ENCODE data around the gene MGAT4B. TPM values are rescaled to one million over a fixed set of nuclear protein-coding genes. Genes with fewer than 3 reads are reported as not detected.
"Not testable (repeated sequence)": the region's sequence is repeated elsewhere in the genome, so short reads cannot be mapped to it uniquely, and the experiment has no call there.

Gene MGAT4B
- polyA plus RNA-seq (2013, experiment 1 of 2; ENCODE audit: insufficient read length): 168 TPM
- 158 TPM for polyA plus RNA-seq (2013, experiment 2 of 2; ENCODE audit: insufficient read length)

DNA sequence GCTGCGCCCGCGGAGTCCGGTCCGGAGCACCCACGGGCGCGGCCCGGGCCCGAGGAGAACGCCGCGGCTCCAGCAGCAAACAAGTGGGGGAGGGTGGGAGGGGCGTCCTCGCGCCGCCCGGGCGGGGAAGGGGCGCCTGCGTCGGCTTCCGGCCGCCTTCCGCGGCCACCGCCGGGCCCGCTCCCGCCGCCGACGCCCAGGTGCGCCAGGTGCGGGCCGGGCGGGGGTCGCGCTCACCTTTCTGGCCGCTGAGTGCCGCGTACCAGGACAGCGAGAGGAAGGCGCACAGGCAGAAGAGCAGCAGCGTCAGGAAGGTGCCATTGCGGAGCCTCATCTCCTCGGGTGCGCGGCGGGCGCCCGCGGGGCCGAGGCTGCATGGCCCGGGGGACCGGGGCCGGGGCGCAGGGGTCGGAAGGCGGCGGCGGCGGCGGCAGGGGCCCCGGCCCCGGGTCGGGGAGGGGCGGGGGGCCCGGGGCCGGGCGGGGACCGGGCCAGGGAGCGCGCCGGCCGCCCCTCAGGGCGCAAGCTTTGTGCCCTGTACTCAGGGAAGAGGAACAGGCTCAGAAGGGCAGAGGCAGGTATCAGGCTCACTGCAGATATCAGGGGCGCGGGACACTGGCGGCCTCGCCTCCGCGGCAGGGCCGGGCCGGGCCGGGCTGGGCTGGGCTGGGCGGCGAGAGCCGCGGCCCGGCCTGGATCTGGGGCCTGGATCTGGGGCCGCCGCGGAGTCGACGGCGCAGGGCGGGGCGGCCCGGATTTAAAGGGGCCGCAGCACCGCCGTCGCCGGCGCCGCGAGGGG is at the start of gene MGAT4B:
Gene MGAT4B (minus strand): TSS at position 617 of the 799 bp plus-strand sequence. CDS start 283 bp downstream, at position 334.
- DNase-seq: peak; percentile 73

DNA sequence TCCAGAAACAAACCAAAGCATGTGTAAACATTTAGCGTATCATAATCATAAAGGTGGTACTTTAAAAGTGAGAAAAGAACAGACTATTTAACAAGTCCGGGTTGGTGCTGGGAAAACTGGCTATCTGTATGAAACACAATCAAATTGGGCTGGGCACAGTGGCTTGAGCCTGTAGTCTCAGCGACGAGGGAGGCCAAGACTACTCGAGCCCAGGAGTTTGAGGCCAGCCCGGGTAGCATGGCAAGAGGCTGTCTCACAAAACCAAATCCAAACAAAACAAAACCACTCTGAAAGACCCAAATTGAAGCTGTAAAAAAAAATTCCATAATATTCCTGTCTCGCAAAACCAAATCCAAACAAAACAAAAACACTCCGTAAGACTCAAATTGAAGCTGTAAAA is 47.7 kb upstream of the MGAT4B start:
- no peak for DNase-seq

DNA sequence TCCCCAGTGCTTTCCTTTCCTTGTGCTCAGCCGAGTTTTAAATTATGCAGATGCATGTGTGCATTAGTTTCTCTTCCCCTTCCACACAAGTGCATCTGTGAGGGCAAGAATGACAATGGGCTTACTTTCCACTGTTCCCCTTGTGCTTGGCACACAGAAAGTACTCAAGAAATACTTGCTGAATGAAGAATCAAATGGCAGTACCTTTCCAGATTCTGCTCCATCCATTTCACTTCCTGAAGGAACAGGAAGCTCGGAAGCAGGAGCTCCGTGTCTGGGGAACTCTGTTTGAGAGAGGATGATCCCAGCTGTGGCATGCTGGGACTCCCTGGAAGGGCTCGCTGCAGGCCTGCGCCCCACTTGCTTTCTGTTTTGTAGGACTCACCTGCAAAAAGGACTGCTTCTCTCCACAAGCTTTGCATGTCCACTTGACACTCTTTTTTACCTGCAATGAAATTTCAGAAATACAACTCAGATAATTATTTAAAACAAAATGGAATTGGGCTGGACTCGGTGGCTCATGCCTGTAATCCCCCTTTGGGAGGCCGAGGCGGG is 46.4 kb upstream of the MGAT4B start:
- no peak for DNase-seq

DNA sequence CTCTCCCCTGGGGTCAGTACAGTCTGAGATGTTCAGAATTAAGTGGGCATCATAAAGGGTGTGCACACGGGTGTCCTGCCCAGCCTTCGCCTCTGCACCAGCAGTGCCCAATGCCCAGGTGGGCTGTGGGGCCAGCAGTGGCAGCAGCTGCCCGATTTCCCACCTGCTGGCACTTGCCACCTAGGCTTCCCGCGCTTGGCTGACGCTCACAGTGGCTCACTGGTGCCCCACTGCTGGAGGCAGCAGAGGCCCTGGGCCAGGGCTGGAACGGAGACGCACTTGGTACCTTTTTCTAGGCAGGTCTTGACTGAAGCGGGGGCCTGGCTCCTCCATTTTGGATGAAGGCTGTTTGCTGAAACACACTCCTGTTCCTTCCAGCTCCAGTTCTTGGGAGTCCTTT is 35.0 kb upstream of the MGAT4B start:
- DNase-seq: no peak

DNA sequence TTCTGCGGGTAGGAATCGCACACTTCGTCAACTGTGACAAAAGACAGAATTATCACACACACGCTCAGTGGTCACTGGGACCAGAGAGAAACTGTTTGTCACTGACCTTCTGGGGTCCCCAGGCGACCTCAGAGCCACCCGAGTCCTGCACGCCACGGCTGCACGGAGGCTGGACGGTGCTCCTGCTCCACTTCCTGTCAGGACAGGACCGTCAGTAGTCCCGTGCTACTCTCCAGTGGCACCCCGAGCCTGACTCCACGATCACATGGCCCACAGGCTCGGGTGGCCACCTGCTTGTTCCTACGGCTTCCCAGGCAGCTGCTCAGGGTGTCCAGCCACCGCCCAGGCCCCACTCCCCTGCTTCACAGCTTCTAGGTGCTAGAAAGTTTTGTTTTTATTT is 34.1 kb upstream of the MGAT4B start:
- DNase-seq: no peak

DNA sequence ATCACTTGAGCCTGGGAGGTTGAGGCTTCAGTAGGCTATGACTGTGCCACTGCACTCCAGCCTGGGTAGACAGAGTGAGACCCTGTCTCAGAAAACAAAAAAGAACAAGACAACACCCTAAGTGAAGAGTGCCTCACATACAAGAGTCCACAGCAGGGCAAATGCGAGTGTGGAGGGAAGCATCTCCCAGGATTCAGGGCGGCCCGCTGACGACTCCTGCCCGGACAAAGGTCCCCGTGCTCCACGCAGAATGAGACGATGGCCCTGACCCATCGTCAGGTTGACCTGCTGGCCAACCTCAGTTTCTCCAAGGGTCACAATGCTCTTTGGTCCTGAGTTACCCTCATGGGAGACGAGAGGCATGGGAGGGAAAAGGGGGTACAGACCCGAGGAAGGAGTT is 33.7 kb upstream of the MGAT4B start:
- no peak for DNase-seq

DNA sequence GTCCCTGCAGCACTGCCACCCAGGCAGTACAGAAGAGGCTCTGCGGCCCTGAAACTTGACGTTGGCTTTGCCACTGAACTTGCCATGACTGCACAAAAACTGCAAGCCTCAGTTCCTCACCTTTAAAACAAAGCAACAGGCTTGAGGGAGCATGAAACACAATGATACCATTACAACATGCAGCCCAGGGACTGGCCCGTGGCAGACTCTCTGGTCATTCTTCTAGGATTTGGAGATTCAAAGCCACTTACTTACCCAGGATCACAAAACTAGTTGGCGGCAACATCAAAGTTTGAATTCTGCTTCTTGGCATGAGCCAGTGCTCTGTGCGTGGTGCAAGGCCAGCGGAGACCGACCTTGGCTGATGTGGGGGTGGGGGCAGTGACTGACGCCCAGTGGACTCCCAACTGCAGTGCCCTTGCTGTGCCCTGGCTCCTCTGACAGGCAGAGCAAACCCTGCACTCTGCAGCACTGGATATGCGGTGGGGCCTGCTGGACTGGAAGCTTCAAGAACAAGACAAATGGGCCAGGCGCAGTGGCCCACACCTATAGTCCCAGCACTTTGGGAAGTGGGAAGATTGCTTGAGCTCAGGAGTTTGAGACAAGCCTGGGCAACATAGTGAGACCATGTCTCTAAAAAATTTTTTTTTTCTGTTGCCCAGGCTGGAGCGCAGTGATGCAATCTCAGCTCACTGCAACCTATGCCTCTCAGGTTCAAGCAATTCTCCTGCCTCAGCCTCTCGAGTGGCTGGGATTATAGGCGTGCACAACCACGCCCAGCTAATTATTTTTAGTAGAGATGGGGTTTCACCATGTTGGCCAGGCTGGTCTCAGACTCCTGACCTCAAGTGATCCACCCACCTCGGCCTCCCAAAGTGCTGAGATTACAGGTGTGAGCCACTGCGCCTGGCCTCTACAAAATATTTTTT is 32.9 kb upstream of the MGAT4B start:
- no peak for DNase-seq

DNA sequence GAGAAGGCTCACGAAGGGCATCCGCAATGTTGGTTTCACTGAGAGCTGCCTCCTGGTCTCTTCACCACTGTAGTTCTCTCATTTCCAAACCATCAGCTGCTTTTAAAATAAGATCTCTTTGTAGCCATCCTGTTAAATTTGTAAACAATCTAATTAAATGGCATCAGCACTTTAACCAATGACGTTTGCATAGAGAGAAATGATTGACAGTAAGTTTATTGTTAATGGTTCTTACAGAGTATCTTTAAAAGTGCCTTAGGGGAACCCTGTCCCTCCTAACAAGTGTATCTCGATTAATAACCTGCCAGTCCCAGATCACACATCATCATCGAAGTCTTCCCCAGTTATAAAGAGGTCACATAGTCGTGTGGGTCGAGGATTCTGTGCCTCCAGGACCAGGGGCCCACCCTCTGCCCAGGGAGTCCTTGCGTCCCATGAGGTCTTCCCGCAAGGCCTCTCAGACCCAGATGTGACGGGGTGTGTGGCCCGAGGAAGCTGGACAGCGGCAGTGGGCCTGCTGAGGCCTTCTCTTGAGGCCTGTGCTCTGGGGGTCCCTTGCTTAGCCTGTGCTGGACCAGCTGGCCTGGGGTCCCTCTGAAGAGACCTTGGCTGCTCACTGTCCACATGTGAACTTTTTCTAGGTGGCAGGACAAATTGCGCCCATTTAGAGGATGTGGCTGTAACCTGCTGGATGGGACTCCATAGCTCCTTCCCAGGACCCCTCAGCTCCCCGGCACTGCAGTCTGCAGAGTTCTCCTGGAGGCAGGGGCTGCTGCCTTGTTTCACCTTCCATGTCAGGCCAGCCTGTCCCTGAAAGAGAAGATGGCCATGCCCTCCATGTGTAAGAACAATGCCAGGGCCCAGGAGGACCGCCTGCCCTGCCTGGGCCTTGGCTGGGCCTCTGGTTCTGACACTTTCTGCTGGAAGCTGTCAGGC is 30.7 kb upstream of the MGAT4B start:
- no peak for DNase-seq

DNA sequence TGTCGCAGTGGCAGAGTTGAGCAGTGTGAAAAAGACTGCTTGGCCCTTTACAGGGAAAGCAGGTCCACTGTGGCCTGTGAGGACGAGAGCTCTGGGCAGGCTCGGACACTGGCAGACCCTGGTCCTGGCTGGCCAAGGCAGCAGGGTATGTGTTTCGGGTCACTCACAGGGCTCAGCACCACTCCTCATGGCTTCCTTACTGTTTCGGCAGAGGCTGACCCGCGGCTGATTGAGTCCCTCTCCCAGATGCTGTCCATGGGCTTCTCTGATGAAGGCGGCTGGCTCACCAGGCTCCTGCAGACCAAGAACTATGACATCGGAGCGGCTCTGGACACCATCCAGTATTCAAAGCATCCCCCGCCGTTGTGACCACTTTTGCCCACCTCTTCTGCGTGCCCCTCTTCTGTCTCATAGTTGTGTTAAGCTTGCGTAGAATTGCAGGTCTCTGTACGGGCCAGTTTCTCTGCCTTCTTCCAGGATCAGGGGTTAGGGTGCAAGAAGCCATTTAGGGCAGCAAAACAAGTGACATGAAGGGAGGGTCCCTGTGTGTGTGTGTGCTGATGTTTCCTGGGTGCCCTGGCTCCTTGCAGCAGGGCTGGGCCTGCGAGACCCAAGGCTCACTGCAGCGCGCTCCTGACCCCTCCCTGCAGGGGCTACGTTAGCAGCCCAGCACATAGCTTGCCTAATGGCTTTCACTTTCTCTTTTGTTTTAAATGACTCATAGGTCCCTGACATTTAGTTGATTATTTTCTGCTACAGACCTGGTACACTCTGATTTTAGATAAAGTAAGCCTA is 29.8 kb upstream of the MGAT4B start:
- no peak for DNase-seq

DNA sequence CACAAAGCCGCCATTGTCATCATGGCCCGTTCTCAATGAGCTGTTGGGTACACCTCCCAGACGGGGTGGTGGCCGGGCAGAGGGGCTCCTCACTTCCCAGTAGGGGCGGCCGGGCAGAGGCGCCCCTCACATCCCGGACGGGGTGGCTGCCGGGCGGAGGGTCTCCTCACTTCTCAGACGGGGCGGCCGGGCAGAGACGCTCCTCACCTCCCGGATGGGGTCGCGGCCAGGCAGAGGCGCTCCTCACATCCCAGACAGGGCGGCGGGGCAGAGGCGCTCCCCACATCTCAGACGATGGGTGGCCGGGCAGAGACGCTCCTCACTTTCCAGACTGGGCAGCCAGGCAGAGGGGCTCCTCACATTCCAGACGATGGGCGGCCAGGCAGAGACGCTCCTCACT is 28.2 kb upstream of the MGAT4B start:
- DNase-seq: not testable (repeated sequence)

DNA sequence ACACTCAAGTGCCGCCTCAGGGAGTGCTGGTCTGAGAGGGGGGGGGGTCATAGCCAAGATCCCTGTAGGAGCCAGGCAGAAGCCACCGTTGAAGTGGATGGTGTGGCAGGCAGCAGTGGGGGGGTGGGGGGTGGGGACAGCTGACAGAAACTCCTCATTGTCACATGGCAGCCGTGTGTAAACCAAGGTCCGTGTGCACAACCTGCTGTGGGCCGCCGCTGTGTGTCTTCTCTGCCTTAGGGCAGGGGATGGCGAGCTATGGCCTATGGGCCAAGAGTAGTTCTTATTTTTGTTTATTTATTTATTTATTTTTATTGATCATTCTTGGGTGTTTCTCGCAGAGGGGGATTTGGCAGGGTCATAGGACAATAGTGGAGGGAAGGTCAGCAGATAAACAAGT is 27.5 kb upstream of the MGAT4B start:
- DNase-seq: no peak

DNA sequence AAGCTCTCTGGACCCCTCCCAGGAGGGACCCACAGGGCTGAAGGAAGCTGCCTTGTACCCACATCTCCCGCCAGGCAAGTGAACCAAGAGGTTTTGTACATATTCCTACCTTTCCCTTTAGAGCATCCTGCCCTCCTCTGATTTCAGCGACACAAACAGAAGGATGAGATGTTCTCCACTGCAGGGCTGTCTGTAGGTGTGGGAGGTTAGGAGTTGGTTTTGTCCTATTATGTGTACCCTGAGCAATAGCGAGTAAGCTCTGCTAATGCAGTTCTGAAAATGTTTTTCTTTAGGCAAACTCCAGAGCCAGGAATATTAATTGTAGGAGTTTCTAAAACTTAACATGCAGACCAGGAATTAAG is 27.0 kb upstream of the MGAT4B start:
- no peak for DNase-seq

DNA sequence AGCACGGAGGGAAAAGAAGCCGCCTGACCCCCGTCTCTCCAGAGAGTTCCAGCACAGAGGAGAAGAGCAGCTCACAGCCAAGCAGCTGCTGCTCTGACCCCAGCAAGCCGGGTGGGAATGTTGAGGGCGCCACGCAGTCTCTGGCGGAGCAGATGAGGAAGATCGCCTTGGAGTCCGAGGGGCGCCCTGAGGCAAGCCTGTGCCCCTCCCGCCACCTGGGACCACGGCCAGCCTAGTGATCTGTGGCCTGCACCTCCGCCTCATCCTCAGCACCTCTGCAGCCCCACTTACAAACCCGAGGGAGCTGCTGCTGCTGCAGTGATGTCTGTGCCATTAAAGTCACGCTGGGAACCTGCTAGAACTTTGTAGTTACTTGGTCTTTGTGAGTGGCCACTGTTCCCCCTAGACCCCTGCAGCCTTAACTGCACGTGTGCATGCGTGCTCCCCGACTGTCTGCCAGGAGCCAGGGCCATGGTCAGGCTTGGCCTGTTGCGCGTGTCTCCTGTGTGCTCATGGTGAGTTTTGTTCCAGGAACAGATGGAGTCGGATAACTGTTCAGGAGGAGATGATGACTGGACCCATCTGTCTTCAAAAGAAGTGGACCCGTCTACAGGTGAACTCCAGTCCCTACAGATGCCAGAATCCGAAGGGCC is 26.5 kb upstream of the MGAT4B start:
- no peak for DNase-seq

DNA sequence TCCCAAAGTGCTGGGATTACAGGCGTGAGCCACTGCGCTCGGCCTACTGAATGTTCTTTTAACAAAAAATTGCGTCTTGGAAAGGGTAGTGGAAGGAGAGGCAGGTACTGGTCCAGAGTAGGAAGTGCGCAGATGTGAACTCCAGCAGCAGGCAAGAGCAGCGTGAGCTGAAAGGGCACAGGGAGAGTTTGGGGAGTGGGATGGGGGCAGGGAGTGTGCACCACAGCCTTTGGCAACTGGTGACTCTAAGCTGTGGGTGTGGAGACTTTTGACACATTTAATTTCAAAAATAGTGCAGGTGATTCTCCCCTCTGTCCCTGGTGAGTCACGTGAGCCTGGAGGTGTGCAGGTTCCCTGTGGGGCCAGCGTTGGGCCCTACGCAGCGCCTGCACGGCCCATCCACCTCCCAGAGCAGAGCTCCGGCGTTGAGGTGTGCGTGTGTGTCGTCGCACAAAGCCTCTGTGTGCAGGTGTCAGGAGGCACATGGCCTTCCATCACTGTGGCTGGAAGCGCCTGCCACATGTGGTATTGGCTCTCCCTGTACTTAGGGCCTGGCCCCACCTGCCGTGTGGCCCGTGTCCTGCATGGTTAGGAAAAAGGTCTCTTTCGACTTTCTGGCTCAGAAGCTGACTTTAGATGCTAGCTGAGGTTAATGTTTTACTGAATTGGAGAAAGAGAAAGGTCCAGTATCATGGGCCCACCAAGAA is 25.5 kb upstream of the MGAT4B start:
- DNase-seq: no peak

DNA sequence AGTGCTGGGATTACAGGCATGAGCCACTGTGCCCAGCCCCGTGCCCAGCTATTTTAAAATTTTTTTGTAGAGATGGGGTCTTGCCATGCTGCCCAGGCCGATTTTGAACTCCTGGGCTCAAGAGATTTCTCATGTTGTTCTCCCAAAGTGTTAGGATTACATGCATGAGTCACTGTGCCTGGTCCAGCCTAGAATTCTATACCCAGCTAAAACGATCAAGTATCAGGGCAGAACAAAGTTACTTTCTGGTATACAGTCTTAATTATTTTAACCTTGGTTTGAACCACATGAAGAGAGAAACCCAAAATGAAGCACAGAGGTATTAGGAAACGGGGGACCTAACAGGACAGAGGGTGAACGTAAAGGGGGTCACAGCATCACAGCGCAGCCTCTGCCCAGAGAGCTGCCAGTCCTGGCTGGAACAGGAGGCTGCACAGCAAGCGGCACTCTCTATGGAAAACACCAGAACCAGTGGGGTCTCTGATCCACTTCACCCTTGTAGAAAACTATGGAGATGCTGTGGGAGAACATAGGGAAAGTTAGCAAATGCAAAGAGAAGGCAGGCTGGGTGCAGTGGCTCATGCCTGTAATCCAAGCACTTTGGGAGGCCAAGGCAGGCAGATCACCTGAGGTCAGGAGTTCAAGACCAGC is 24.3 kb upstream of the MGAT4B start:
- DNase-seq: no peak

DNA sequence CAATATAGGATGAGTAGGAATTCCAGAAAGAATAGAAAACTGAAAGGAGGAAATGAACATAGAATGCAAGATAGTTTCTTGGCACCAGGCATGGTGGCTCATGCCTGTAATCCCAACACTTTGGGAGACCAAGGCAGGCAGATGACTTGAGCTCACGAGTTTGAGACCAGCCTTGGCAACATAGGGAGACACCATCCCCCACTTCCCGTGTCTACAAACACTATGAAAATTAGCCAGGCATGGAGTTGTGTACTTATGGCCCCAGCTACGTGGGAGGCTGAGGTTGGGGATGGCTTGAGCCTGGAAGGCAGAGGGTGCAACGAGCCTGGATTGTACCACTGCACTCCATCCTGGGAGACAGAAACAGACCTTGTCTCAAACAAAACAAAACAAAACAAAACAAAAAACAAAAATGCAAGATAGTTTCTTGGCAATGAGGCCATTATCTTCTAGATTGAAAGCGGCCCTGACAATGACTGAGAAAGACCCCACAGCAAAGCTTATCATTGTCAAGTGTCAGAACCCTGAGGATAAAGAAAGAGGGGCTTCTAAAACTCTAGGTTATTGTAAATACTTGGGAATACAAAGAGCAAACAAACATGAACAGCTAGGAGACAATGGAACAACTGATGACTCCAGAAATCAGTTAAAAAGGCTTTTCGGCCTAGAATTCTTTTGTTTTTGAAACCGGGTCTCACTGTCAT is 23.2 kb upstream of the MGAT4B start:
- DNase-seq: no peak

DNA sequence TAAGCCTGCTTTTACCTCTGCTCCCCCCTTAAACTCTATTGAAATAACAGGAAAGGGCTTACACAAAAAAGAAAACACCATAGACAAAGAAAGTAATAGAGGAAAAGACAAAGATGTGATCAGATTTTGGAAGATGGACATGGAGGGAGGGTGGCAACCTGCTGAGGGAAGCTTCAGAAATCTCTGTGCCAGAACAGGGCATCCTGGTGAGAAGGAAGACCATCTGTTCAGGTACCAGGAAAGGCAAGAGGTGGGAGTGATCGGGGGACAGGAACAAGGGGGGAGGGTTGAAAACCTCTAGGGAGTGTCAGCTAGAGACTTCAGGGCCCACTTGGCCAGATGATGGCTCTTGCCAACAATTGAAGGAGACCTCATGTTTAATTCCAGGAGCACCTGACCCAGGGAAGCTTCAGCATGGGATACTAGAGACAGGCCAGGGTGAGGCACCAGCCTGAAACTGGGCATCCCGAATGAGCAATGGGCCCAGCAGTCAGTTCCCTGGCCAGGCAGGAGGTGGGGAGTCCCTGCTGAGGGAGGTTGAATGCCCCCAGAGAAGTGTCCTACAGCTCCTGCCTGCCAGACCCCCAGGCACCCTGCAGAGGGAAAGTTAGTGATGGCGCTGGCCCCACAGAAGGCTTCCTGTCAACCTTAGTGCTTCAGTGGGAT is 22.2 kb upstream of the MGAT4B start:
- DNase-seq: no peak

DNA sequence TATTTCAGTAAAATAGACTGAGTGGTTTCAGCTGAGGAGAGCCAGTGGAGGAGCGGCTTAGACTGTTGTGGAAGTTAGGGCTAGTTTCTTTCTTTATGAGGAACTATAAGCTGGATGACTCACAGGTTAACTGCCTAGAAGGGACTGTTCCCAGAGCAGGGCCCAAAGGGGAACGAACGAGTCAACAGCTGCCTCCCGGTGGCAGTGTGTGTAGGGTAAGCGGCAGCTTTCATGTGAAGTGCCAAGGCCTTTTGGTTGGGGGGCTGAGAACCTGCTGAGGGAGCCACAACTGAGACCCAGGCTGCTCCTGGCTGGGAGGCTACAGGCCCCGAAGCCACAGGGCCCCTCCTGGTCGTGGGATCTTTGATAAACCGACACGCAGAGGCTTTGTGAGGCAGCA is 21.0 kb upstream of the MGAT4B start:
- peak; percentile 28 for DNase-seq

Measured in fibroblast of skin of abdomen (primary cell).